Fibroblast of villous mesenchyme (primary cell): Measurements from ENCODE around the gene HSD17B4. TPM values are rescaled to one million over a fixed set of nuclear protein-coding genes. Genes with fewer than 3 reads are reported as not detected.
"Not testable (repeated sequence)": the region's sequence is repeated elsewhere in the genome, so short reads cannot be mapped to it uniquely, and the experiment has no call there.

Experiments used
- DNase-seq: peaks from one replicate; pipeline ENCODE4 v3.0.0-alpha.2; 2010; ENCODE audit warnings: low read depth
- H3K4me3 ChIP-seq: 2 replicates; pipeline ENCODE4 v1.5.1; 2011; ENCODE audit warnings: low read depth, mild to moderate bottlenecking, low read length
- total RNA-seq: library from RNA; depleted of rRNA; stranded (reverse); fragments of >200 nt; gene quantifications from 2 replicates; pipeline ENCODE4 v1.2.3, GENCODE V29; 2012
- TF ChIP-seq, protein P1 (sequence below): IDR thresholded peaks from 2 replicates; pipeline ENCODE4 v1.5.1; 2012; ENCODE audit warnings: low read depth, mild to moderate bottlenecking, low read length; ENCODE audit not compliant: insufficient read depth

The HSD17B4 gene
- total RNA-seq, 1 donor = 183 TPM

DNA sequence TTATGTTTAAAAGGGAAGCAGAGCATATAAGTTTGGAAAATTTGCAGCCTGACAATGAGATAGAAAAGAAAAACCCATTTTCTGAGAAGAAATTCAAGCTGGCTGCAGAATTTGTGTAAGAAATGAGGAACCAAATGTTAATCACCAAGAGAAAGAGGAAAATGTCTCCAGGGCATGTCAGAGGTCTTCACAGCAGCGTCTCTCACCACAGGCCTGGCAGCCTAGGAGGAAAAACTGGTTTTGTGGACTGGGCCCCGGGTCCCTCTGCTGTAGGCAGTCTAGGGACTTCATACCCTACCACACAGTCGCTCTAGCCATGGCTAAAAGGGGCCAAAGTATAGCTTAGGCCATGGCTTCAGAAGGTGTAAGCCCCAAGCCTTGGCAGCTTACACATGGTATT, 32.1 kb upstream of the HSD17B4 start:
- no peak overlapping the region for H3K4me3 ChIP-seq
- TF ChIP-seq, protein P1, sequence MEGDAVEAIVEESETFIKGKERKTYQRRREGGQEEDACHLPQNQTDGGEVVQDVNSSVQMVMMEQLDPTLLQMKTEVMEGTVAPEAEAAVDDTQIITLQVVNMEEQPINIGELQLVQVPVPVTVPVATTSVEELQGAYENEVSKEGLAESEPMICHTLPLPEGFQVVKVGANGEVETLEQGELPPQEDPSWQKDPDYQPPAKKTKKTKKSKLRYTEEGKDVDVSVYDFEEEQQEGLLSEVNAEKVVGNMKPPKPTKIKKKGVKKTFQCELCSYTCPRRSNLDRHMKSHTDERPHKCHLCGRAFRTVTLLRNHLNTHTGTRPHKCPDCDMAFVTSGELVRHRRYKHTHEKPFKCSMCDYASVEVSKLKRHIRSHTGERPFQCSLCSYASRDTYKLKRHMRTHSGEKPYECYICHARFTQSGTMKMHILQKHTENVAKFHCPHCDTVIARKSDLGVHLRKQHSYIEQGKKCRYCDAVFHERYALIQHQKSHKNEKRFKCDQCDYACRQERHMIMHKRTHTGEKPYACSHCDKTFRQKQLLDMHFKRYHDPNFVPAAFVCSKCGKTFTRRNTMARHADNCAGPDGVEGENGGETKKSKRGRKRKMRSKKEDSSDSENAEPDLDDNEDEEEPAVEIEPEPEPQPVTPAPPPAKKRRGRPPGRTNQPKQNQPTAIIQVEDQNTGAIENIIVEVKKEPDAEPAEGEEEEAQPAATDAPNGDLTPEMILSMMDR = no peak
- DNase-seq = no peak

DNA sequence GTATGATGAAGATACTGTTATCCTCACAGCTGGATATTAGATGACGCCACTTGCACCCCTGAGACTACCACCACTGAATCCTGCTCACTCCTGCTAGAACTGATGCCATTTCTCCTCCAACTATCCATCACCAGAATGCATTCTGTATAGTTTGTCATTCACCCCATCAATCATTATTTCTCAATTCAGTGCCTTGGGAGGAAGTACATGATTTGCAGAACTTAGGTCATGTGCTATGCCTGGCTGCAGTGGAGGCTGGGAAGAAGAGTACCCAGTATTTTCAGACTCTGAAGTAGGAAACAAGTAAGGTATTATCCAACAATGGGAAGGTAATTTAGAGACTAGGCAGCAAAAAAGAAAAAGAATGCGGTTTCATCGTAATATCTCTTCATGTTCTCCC, 26.2 kb upstream of the HSD17B4 start:
- no peak overlapping the region for H3K4me3 ChIP-seq
- TF ChIP-seq, protein P1 = no peak
- DNase-seq = no peak

DNA sequence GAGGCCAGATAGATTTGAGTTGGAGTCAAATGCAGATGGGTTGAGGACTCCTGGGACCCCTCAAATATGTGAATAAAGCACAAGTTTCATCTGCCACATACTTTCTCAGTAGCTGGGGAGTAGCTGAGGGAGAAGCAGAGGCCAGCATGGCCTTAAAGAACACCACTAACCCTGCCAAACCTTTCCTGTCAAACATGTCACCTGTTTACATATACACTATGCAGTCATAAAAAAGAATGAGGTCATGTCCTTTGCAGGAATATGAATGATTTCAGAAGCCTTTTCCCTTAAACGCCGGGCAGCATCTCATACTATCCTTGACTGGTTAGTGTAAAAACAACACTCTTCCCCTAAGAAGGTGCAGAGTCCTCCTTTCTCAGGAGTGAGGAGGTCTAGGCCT, 25.2 kb upstream of the HSD17B4 start:
- peak; percentile 11 for DNase-seq
- TF ChIP-seq, protein P1 = no peak
- H3K4me3 ChIP-seq = no peak overlapping the region

DNA sequence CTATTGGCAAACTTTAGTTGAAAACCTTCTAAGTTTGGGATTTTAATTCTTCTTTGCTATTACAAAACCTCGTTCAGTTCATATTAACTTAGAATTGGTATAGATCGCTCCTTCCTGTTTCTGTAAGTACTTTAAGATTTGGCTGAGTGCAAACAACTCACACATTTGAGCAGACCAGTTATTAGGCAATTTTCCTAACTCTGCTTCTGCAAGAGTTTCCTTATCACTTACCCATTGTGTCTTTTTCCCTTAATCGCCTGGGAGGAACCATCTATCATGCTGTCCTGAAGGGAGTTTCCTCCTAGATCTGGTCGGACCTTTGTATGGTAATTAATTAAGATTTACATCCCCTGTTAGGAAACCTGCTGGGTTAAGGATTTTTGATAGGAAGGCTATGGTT, 24.7 kb upstream of the HSD17B4 start:
- not testable (repeated sequence) for DNase-seq, H3K4me3 ChIP-seq

DNA sequence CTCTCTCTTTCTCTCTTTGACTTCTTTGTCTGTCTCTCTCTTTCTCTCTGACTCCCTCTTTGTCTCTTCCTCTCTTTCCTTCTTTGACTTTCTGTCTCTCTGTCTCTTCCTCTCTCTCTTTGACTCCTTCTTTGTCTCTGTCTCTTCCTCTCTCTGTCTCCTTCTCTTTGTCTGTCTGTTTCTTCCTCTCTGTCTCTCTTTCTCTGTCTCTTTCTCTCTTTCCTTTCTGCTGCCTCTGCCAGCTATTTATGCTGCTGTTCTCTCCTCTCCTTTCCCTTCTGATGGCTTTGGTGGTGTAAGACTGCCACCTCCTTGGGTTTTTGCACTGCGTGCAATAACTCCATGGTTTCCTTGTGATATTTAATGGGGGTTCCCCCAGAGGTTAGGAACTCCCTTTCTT, 24.1 kb upstream of the HSD17B4 start:
- not testable (repeated sequence) for H3K4me3 ChIP-seq, DNase-seq

DNA sequence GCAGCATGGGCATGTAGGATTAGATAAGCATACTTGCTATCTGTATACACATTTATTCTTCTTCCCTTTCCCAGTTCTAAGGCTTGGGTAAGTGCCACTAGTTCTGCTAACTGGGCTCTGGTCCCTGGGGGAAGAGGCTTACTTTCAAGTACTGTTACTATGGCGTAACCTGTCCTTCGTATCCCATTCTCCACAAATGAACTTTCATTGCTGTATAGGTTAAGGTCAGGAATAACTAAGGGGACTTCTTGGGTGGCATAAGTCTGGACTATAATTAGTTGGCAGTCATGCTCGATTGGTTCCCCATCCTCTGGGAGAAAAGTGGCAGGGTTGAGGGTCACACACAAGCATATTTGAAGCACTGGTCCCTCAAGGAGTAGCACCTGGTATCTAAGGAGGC, 23.7 kb upstream of the HSD17B4 start:
- H3K4me3 ChIP-seq, DNase-seq: not testable (repeated sequence)

DNA sequence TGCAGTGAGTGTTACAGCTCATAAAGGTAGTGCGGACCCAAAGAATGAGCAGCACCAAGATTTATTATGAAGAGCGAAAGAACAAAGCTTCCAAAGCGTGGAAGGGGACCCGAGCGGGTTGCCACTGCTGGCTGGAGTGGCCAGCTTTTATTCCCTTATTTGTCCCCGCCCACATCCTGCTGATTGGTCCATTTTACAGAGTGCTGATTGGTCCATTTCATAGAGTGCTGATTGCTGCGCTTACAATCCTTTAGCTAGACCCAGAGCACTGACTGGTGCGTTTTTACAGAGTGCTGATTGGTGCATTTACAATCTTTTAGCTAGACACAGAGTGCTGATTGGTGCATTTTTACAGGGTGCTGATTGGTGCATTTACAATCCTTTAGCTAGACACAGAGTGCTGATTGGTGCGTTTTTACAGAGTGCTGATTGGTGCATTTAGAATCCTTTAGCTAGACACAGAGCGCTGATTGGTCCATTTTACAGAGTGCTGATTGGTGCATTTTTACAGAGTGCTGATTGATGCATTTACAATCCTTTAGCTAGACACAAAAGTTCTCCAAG, 19.5 kb upstream of the HSD17B4 start:
- H3K4me3 ChIP-seq, DNase-seq: not testable (repeated sequence)

DNA sequence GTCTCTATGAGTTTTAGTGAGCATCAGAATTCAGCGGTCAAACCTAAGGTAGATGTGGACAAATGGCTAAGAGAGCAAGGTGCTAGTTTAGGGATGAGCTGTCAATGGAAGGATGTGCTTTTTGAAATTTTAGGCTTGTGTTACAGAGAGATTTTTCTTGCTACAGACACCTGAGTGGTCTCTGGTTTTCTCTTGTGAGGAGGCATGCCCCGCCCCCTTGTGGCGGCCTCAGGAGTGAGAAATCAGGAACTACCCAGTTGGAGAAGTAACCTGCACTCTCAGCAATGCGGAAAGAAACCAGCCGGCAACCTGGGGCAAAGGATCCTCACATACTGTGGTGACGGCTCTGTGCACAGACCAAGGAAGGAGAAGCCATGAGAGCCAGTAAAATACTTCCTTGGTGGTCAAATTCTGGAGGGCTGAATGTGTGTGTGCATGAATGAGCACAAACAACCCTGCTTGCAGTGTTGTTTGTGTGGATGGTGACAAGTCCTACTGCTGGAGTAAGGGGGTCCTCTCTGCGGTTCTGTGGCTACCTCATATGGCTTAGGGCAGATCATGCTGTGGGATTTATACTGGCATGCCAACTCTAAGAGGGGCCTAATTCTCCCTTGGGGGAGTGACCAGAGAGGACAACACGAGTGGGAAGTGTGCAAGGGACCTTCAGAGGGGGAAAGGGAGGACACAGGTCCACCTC, 16.7 kb upstream of the HSD17B4 start:
- H3K4me3 ChIP-seq = no peak overlapping the region
- TF ChIP-seq, protein P1 = peak; percentile 78
- peak; percentile 61 for DNase-seq

DNA sequence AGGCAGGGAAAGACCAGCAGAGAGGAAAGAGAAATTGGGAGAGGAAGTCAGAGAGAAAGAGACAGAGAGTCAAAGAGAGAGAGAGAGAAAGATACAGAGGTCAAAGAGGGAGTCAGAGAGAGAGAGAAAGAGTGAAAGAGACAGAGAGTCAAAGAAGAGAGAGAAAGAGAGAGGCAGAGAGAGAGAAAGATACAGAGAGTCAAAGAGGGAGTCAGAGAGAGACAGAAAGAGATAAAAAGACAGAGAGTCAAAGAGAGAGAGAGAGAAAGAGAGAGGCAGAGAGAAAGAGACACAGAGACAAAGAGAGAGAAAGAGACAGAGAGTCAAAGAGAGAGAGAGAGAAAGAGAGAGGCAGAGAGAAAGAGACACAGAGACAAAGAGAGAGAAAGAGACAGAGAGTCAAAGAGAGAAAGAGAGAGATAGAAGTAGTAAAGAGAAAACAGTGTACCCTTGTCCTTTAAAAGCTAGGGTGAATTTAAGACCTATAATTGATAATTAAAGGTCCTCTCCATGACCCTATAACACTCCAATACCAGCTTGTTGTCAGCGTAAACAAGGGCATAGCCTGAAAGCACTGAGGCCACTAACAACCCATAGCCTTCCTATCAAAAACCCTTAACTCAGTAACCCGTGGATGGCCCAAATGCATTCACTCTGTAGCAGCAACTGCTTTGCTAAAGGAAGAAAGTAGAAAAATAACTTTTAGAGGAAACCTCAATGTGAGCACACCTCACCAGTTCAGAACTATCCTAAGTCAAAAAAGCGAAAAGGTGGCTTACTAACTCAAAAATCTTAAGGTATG, 14.3 kb upstream of the HSD17B4 start:
- not testable (repeated sequence) for DNase-seq

DNA sequence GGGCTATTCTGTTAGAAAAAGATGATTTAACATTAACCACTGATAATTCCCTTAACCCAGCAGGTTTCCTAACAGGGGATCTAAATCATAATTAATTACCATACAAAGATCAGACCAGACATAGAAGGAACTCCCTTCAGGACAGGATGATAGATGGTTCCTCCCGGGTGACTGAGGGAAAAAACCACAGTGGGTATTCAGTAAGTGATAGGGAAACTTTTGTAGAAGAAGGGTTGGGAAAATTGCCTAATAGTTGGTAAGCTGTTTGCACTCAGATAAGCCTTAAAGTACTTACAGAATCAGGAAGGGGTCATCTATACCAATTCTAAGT, 13.7 kb upstream of the HSD17B4 start:
- peak; percentile 10 for DNase-seq
- H3K4me3 ChIP-seq = not testable (repeated sequence)

More for the DNA sequence above, 14.3 kb upstream of the HSD17B4 start:
- not testable (repeated sequence) for H3K4me3 ChIP-seq
